Cerebellar cortex (tissue), 1 donor: Measurements from ENCODE around the gene ZFYVE19.

Experiments
- DNase-seq: peaks from one replicate; pipeline ENCODE4 v3.0.0-alpha.2; 2015; ENCODE audit warnings: low spot score

The ZFYVE19 gene

GRCh38 chr15:40775740-40776536 is 31.0 kb upstream of the ZFYVE19 start:
- no peak for DNase-seq

DNA sequence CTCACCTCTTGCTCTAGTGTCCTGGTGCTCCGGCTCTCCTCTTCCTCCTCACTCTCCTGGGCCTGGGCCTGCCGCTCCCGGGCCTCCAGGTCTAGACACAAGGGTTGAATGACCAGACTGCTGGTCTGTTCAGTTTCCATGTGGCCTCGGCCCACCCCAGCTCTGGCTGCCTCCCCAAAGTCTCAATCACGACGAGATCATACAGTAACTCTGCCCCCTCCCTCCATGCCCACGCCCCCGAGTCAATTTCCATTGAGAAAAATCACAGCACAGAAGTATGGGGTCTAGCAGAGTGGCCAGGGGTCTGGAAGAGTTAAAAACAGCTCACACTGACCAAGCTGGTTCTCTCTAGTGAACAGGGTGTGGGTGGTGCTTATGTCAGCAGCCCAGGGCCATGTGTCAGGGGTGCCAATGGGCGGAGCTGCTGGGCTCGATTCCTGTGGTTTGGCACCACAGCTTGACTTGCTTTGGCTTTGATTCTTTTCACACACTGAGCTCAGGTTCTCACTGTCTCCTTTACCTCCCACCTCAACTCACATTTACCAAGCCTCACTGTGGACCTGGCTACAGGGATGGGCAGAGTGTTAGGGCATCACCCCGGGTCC is 30.2 kb upstream of the ZFYVE19 start:
- DNase-seq = no peak

GRCh38 chr15:40782609-40783227 is 24.2 kb upstream of the ZFYVE19 start:
- peak; percentile 69 for DNase-seq

GRCh38 chr15:40785164-40785563 is 21.7 kb upstream of the ZFYVE19 start:
- DNase-seq = no peak

DNA sequence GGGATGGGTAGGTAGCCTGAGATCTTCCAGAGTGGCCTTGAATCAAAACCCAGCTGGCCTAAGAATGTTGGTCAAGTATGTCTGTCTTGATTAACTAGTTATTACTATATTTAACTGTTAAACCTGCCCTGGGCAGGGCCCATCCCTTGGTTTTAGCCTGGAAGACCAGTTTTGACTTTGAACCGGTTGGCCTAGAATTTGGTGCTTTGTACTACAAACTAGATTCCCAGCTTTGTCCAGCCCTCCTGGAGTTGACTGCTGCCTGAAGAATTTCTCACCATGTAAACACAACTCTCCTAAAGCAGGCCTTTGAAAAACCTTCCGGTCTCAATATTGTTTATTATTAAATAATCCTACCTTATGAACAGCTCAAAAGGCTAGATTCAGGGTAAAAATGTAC is 21.1 kb upstream of the ZFYVE19 start:
- no peak for DNase-seq

- DNase-seq = peak; percentile 31
Observed at GRCh38 chr15:40787344-40787841, 19.5 kb upstream of the ZFYVE19 start.

- DNase-seq = peak; percentile 26
Observed at GRCh38 chr15:40787991-40788390, 18.9 kb upstream of the ZFYVE19 start.

- DNase-seq = no peak
Observed at GRCh38 chr15:40789119-40789518, 17.8 kb upstream of the ZFYVE19 start.

- no peak for DNase-seq
Observed at GRCh38 chr15:40789999-40790398, 16.9 kb upstream of the ZFYVE19 start.

DNA sequence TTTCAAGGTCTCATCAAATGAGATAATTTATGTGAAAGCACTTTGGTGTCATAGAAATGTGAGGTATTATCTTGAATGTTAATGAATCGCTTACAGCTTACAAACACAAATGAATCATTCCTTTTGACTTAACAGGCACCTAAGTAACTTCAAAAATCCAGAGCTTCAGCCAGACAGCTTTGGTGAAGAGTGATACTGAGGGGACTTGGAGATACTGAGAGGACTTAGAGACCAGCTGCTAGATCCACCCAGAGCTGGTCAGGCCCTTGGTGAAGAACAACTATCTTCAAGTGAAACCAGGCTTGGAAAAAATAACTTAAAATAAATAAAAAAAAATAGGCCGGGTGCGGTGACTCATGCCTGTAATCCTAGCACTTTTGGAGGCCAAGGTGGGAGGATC is 16.2 kb upstream of the ZFYVE19 start:
- no peak for DNase-seq

GRCh38 chr15:40792394-40792793 is 14.5 kb upstream of the ZFYVE19 start:
- DNase-seq = no peak

GRCh38 chr15:40793216-40793989 is 13.5 kb upstream of the ZFYVE19 start:
- no peak for DNase-seq

GRCh38 chr15:40796041-40796440 is 10.8 kb upstream of the ZFYVE19 start:
- DNase-seq = no peak

DNA sequence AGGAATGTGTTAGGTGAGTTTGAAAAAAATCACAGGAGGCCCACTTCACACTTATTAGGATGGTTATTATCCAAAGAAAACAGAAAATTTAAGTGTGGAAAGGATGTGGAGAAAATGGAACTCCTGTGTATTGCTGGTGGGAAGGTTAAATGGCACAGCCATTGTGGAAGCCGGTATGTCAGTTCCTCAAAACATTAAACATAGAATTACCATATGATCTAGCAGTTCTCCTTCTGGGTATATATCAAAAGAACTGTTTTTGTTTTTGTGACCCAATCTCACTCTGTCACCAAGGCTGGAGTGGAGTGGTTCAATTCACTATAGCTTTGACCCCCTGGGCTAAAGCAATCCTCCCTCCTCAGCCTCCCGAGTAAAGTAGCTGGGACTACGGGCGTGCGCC is 10.4 kb upstream of the ZFYVE19 start:
- DNase-seq = no peak

DNA sequence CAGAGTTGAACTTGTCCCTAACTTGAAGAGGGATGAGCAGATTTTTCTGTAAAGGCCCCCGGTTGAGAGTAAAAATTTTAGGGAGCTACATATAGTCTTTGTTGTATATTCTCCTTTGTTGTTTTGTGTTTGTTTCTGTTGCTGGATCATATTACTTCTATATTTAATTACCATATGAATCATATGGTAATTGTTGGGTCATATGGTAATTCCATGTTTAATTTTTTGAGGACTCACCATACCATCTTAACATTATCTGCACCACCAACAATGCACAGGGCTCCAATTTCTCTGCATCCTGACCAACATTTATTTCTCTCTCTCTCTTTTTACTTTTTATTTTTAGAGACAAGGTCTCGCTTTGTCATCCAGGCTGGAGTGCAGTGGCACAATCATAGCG is 7.4 kb upstream of the ZFYVE19 start:
- DNase-seq = no peak

- no peak for DNase-seq
Observed at GRCh38 chr15:40803076-40803475, 3.8 kb upstream of the ZFYVE19 start.

GRCh38 chr15:40803688-40804087 is 3.2 kb upstream of the ZFYVE19 start:
- DNase-seq = no peak

DNA sequence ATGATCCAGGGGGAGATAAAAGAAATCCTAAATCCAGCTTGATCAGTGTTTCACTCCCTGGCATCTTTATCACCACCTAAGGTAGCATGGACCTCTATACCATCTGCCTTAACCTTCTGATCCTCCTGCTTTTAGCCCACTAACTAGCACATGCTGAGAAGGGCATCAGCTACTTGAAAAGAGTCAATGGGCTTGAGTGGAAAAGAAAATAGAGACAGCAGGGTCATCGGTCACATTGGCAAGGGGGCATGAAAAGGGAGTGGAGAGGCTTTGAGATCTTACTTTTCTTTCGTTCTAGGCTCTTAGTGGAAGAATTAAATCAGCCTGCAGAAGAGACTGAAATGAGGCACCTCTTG is 239 bp upstream of the ZFYVE19 start:
- no peak for DNase-seq

DNA sequence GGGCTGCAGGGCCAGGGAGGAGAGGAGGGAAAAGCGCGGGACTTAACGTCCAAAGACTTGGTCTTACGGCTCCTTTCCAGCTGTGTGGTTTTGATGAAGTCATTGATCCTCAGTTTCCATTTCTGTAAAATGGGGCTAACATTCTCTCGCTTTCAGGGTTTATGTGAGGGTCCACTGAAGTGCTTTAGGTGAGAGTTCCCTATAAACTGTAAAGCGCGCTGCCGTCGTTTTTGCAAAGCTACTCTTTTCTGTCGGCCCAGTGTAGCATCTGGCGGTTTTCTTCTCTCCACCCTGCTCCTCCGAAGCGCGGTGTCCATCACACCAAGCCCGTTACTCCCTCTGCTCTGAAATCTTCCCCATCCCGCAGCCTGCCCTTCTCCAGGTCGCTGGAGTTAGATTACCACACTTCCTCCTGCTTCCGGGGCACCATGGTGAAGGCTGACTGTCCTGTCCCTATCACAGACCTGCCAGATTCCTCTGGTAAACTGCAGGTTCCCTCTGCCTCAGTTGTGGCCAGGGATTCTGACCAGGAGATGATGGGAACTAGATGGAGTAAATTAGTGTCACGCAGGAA is 1.1 kb downstream of the ZFYVE19 start:
- DNase-seq = no peak

DNA sequence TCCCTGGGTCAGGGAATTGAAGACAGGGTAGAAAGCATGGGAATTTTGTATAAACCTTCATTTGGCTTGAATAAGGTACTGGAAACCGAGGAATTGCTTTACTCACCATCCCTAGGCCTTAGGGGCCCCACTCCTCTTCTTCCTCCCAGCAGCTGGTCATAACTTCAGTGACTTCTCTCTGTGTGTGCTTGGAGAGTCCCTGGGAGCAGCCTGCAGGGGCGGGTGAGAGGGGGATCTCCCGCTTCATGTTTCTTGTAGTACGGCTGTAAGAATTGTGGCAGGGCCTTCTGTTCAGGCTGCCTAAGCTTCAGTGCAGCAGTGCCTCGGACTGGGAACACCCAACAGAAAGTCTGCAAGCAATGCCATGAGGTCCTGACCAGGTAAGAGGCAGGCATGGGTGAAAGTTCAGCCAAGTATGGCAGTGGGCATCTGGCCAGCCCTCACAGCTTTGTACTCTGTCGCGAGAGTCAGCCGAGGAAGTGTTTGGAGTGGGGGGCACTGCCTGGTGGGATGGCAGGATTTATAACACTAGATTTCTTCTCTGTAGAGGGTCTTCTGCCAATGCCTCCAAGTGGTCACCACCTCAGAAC is 2.1 kb downstream of the ZFYVE19 start:
- no peak for DNase-seq

DNA sequence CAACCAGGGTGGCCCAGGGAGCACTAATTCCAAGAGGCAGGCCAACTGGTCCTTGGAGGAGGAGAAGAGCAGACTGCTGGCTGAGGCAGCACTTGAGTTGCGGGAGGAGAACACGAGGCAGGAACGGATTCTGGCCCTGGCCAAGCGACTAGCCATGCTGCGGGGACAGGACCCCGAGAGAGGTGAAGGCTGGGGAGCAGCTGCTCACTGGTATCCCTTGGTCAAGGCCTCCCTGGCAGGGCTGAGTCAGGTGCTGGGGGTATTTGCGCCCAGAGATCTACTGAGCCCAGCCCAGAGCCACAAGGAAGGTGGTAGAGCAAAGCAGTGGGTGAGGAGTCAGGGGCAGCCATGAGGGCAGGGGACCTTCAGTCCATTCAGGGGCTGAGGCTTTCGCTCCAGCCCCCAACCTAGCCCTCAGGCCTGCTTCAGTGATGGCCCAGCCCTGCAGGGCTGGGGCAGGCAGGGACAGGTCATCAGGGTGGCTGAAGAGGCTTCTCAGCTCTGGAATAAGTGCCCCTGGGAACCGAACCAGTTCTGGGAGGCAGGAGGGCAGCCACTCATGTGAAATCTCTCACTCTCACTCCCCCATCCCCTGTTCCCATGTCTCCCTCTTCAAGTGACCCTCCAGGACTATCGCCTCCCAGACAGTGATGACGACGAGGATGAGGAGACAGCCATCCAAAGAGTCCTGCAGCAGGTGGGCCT is 6.0 kb downstream of the ZFYVE19 start:
- DNase-seq = no peak
